GM18517 (cell line): ENCODE data around the gene GET4.
"Not testable (repeated sequence)": the region's sequence is repeated elsewhere in the genome, so short reads cannot be mapped to it uniquely, and the experiment has no call there.

Experiments used
- ATAC-seq: cut with Tn5 transposase; IDR thresholded peaks from one replicate; pipeline ENCODE4 v1.9.1; 2021; ENCODE audit warnings: mild to moderate bottlenecking, moderate library complexity; ENCODE audit not compliant: unreplicated experiment

The GET4 gene

DNA sequence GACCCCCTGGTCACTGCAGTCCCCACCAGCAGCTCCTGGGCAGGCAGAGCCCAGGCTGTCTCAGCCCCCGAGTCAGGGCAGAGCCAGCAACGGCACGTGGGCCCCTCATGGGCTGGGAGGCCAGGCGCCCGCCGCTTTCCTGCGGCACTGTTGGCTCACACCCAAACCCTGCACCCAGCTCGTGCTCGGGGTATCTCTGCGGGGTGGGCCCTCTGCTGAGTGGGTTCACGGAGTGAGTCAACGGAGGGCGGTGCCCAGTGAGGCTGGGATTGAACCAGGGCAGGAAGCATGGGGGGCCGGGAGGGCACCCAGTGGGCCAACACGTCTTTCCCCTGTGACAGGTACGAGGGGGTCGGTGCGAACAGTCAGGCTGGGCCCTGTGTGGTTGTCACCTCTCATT is 49.2 kb downstream of the GET4 start:
- ATAC-seq: no peak

GRCh38 chr7:926061-927030 is 50.0 kb downstream of the GET4 start:
- no peak for ATAC-seq

DNA sequence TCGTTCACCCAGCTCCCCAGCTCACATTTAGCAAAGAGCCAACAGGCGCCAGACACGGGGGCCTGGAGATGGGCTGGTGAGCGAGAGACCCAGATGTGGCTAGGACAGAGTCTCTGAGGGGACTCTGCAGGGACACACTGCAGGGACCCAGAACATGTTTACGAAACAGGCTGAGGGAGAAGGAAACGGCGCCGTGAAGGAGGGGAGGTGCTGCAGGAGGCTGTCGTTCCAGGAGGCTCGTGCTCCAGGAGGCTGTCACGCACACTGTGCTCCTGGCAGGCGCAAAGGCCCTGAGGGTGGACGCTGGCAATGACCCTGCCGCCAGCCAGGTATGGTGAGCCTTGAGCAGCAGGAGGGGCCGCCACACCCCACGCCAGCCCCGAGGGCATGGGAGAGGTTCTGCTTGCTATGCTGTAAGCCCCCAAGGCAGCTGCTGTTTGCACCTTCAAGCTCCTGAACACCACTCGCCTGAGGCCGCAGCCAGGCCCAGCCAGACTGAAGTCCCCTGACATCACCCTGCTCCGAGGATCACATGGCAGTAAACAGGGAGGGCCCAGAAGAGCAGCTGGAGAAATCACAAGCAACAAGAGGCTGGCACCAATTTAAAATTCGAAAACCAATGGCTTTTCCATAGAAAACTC is 50.8 kb downstream of the GET4 start:
- ATAC-seq: no peak

DNA sequence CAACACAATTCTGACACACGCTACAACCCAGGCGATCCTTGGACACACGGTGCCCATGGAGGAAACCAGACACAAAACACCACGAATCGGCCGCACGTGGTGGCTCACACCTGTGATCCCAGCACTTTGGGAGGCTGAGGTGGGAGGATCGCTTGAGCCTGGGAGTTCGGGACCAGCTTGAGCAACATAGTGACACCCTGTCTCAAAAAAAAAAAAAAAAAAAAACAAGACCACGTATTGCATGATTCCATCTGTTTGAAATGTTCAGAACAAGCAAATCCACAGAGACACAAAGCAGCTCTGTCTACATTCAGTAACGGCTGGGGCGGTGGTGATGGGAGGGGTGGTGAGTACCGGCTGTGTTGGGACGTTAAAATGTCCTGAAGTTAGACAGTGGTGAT is 53.0 kb downstream of the GET4 start:
- no peak for ATAC-seq

DNA sequence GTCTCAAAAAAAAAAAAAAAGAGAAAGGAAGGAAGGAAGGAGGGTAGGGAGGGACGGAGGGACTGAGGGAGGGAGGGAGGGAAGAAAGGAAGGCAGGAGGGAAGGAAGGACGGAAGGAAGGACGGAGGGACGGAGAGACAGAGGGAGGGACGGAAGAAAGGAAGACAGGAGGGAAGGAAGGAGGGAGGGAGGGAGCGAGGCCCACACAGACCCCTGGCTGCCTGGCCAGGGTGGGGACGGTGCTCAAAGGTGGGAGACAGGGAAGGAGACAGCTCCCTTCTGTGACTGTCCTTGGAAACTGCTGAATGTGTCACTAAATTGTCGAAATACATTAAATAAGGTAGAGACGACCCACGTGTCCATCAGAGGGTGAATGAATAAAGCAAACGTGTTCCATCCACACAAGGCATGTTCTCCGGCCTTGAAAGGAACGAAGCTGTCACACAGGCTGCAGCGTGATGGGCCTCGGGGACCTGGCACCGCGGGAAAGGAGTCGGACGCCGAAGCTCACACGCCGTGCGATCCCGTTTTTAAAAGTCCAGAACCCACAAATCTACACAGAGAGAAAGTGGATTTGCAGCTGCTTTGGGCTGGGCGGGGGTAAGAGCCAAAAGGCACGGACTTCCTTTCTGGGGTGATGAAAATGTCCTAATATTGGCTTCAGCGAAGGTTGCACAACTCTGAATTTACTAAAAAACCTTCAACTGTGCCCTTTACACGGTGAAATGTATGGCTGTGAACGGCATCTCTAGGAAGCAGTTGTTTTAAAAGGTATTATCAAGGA is 54.8 kb downstream of the GET4 start:
- no peak for ATAC-seq

- no peak for ATAC-seq
Measured at GRCh38 chr7:931871-932650, 55.7 kb downstream of the GET4 start.

DNA sequence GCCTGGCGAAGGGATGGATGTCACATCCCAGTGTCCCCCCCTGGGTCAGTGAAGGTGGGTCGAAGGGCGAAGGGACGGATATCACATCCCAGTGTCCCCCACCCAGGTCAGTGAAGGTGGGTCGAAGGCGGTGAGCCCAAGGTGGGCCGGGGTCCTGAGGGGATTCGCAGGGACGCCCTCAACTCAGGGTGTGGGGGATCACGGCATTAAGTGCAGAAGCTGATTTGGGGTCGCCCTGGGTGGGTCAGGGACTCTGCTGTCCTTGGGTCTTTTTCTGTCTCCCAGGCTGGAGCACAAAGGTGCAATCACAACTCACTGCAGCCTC is 56.3 kb downstream of the GET4 start:
- ATAC-seq: no peak

- no peak for ATAC-seq
Measured at GRCh38 chr7:934469-935163, 58.3 kb downstream of the GET4 start.

DNA sequence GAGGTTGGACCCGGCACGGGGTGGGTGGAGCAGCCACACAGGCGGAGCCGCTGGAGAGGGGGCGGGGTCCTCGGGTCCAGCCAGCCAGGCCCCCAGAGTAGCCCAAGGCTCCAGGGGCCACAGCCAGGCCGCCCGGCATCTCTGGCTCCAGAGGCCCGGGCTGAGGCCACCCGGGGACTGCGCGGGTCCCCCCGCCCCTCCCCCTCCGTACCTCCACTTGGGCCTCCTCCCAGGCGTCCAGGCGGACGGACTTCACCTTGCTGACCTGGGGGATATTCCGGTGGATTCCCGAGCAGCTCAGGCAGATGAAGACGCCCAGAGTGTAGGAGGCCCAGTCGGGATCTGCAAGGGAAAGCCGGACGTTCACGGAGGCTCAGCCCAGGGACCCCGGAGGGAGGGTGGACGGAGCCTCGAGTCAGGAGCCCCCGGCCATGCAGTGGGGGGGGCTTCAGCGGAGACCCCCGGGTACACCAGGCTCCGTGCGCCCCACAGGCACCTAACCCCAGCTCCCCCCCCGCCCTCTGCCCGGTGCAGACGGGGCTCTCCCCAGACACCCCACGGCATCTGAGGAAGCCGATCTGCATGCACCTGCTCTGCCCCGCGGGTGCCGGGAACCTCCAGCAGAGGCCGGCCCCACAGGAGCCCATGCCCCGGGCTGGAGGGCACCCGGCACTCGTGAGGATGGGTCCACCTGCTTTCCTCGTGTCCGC is 59.0 kb downstream of the GET4 start:
- no peak for ATAC-seq

- ATAC-seq: no peak
Measured at GRCh38 chr7:935874-936385, 59.6 kb downstream of the GET4 start.

DNA sequence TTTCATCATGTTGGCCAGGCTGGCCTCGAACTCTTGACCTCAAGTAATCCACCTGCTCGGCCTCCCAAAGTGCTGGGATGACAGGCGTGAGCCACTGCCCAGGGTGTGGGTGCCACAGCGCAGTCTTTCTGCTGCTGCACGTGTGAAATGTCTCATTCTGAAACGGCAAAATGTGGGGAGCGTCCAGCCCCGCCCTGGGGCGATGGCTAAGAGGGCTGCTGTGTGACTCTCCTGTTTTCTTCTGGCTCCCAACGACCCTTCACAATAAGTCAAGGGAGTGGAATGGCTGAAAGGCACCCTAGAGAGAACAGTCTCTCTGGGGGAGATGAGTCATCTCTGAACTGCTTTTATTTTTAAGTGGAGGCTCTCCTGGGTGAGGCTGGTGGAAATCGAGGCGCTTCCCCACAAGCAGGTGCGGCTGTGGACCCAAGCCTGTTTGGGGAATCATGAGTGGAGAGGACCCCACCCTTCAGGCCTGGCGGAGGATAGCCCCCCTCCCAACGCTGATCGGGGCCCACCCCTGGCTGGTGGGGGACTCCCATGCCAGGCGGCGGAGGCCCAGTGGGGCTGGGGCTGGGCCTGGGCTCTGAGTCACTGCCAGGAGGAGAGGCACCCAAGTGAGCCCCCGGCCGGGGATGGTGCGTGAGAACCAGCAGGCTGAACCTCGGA is 60.2 kb downstream of the GET4 start:
- peak; percentile 82 for ATAC-seq

- no peak for ATAC-seq
Measured at GRCh38 chr7:937856-938484, 61.6 kb downstream of the GET4 start.

GRCh38 chr7:938546-939185 is 62.3 kb downstream of the GET4 start:
- no peak for ATAC-seq

DNA sequence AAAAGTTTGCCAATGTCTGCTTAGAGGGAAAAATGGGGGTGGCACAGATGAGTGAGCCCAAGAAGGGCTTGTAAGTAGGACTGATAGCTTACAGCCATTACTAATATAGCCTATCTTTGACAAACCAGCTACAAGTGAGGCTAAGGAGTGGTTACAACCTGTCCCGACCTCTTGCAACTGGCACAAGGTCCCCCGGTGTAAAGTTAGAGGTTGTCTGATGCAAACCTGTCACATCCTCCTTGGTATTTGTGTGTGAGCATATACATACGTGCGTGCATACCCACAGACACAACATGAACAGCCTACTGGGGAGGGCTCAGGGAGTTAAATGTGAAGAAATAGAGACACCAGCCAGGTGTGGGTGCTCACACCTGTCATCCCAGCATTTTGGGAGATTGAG is 63.5 kb downstream of the GET4 start:
- no peak for ATAC-seq

DNA sequence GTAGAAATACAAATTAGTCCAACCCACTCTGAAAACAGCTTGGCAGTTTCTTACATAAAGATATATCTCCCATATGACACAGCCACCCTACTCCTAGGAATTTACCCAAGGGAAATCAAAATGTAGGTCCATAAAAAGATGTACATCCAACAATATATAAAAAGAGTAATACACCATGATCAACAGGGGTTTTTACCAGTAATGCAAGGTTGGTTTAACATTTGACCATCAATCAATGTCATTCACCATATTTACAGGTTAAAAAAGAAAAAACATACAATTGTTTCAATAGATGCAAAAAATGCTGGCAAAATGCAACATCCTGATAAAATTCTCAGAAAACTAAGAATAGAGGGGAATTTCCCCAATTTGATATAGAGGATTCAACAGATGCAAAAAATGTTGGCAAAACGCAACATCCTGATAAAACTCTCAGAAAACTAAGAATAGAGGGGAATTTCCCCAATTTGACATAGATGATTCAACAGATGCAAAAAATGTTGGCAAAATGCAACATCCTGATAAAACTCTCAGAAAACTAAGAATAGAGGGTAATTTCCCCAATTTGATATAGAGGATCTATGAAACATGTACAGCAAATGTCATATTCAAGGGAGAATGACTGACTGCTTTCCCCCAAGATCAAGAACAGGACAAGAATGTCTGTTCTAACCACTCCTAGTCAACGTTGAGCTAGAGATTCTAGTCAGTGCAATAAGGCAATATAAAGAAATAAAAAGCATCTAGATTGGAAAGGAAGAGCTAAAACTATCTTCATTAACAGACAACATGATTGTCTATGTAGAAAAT is 64.5 kb downstream of the GET4 start:
- no peak for ATAC-seq

GRCh38 chr7:943793-944192 is 67.4 kb downstream of the GET4 start:
- ATAC-seq: not testable (repeated sequence)

DNA sequence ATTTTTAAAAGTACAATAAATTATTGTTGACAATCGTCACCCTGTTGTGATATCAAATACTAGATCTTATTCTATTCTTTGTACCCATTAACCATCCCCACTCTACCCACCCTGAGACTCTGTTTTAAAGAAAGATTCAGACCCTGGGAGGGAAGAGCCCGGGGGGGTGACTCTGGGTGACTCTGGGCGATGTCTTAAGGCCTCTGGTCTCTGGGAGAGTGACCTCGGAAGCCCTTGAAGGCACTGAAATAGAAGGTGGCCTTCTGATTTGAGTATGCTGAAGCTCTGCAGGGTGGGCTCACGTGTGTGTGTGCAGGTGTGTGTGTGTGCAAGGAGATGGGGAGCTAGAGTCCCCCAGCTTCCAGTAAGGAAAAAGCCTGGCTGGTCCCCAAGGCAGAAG is 68.4 kb downstream of the GET4 start:
- ATAC-seq: no peak
